ENCODE results near the gene SDK1. TPM values are rescaled to one million over a fixed set of nuclear protein-coding genes. Genes with fewer than 3 reads are reported as not detected.

SDK1 gene
- total RNA-seq, 2 donors from 2014 or later: 4.8 to 13.2 TPM

DNA sequence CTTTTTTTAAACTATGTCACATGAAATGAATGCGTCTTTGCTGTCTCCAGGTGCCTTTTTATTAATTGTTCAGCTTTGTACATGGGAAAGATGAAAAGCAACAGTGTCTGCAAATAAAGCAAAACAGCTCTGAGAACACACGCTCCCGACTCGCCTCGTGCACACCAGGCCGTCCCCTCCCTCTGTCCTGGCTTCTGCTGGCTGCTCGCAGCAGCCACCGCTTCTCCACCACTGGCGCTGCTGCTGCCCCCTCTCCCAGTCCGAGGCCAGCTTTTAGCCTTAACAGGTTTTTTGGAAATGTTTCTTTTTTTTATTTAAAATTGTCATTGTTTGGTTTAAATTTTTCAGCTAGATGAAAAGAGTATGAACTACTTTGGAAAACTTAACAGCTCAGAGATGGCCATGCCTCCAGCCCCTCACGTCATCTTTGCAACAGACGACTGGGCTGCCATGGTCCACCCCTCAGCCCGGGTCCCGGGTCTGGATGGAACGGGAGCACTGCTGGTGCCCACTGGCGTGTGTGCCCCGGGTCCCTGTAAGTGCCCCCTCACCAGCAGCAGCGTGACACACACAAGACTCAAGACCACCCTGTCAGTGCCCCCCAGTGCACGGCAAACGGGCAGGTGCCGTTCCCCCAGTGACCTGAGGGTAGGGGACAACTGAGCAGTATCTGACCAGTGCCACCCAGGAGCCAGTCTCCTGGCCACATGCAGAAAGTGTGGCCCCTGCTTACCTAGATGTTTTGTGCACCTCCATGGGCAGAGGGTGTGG lies 965.4 kb downstream of the SDK1 start:
- Histone ChIP-seq H3K27me3 (replicated peaks; ENCODE audit: insufficient read depth) (no peaks in the 10 kb centered on the region), H3K27ac (no peak overlapping the region), H3K4me1 (replicated peaks) (no peaks in the 10 kb centered on the region), H3K36me3 (no peaks in the 10 kb centered on the region), H3K9me3 (no peaks in the 10 kb centered on the region), H3K4me3 (no peak overlapping the region)
- no peak for TF ChIP-seq CTCF (IDR thresholded peaks at IDR 0.05)
- TF ChIP-seq POLR2A (IDR thresholded peaks at IDR 0.05): no peak
- no peak for TF ChIP-seq POLR2AphosphoS5 (IDR thresholded peaks at IDR 0.05)
- WGBS: 93% methylated on average over 21 of the region's 21 CpGs
- intact Hi-C loops (cut with DNase I): no loop called here
- no peak for DNase-seq (ENCODE audit: low spot score)

GRCh38 chr7:4267341-4268039 lies 966.4 kb downstream of the SDK1 start:
- DNase-seq (ENCODE audit: low spot score): no peak
- no peak overlapping the region for H3K4me3 ChIP-seq
- TF ChIP-seq POLR2A (IDR thresholded peaks at IDR 0.05): no peak
- no peak for TF ChIP-seq CTCF (IDR thresholded peaks at IDR 0.05)
- TF ChIP-seq POLR2AphosphoS5 (IDR thresholded peaks at IDR 0.05): no peak
- H3K4me1 ChIP-seq (replicated peaks): no peaks in the 10 kb centered on the region
- intact Hi-C loops (cut with DNase I): no loop called here
- WGBS: 80% methylated on average over 21 of the region's 21 CpGs
- H3K36me3 ChIP-seq: no peaks in the 10 kb centered on the region
- no peaks in the 10 kb centered on the region for H3K9me3 ChIP-seq
- no peaks in the 10 kb centered on the region for H3K27me3 ChIP-seq (replicated peaks; ENCODE audit: insufficient read depth)
- no peak overlapping the region for H3K27ac ChIP-seq

GRCh38 chr7:4268040-4268965 lies 967.3 kb downstream of the SDK1 start:
- intact Hi-C loops (cut with DNase I): no loop called here
- H3K4me1 ChIP-seq (replicated peaks): no peaks in the 10 kb centered on the region
- no peaks in the 10 kb centered on the region for H3K27me3 ChIP-seq (replicated peaks; ENCODE audit: insufficient read depth)
- no peak overlapping the region for H3K27ac ChIP-seq
- no peak overlapping the region for H3K4me3 ChIP-seq
- WGBS: 85% methylated on average over 34 of the region's 34 CpGs
- DNase-seq (ENCODE audit: low spot score): no peak
- no peak for TF ChIP-seq POLR2A (IDR thresholded peaks at IDR 0.05)
- no peak for TF ChIP-seq CTCF (IDR thresholded peaks at IDR 0.05)
- TF ChIP-seq POLR2AphosphoS5 (IDR thresholded peaks at IDR 0.05): no peak
- no peaks in the 10 kb centered on the region for H3K36me3 ChIP-seq
- no peaks in the 10 kb centered on the region for H3K9me3 ChIP-seq

DNA sequence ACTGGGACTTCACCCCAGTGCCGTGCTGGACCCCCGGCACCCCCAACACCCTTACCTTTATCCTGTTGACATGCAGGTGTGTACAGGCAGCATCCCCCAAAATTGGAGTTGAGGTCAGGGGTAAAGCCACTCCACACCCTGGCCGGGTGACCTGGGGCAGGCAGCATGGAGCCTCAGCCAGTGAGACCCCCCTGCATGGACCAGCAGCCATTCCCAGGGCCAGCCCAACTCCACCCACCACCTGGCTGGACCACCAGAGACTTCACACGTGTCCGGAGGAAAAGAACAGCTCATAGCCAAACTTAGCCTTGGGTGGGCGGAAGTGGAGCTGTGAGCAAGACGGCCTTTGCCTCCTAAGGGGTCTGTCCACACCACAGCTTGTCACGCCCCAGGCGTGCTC lies 968.0 kb downstream of the SDK1 start:
- no peak for TF ChIP-seq POLR2AphosphoS5 (IDR thresholded peaks at IDR 0.05)
- no peak for TF ChIP-seq POLR2A (IDR thresholded peaks at IDR 0.05)
- TF ChIP-seq CTCF (IDR thresholded peaks at IDR 0.05): no peak
- 95% methylated on average over 8 of the region's 9 CpGs for WGBS
- no peaks in the 10 kb centered on the region for H3K9me3 ChIP-seq
- no peaks in the 10 kb centered on the region for H3K36me3 ChIP-seq
- no peak for DNase-seq (ENCODE audit: low spot score)
- no peak overlapping the region for H3K27ac ChIP-seq
- intact Hi-C loops (cut with DNase I): no loop called here
- H3K4me3 ChIP-seq: no peak overlapping the region
- no peaks in the 10 kb centered on the region for H3K4me1 ChIP-seq (replicated peaks)
- no peaks in the 10 kb centered on the region for H3K27me3 ChIP-seq (replicated peaks; ENCODE audit: insufficient read depth)
